NCI-H128 (cell line): ENCODE data around the gene SRGAP1.
"Not testable (repeated sequence)": the region's sequence is repeated elsewhere in the genome, so short reads cannot be mapped to it uniquely, and the experiment has no call there.

Source experiments
- DNase-seq: peaks from one replicate; lab custom pipeline; 2025; ENCODE audit not compliant: unreplicated experiment; lab: John Stamatoyannopoulos, UW

The SRGAP1 gene

GRCh38 chr12:64107776-64108175 lies 263.3 kb downstream of the SRGAP1 start:
- no peak for DNase-seq

DNA sequence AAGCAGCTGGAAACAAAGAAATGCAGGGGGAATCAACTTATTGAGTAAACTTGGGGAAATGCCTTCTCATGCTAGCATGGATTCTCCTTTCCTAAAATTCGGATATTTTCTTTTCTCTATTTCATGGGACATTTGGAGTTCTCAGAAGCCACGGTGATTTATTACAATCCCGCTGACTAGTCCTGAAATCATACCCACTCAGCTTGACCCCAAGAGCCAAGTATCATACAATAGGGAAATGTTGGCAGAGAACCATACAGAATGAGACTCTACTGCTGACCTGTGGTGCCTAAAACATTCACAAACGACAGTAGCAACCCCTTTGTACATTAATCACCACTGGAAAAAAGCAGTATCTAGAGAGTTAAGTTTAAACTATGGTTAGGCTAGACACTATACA lies 265.2 kb downstream of the SRGAP1 start:
- no peak for DNase-seq

- no peak for DNase-seq
These were observed 266.4 kb downstream of the SRGAP1 start for GRCh38 chr12:64110864-64111263.

DNA sequence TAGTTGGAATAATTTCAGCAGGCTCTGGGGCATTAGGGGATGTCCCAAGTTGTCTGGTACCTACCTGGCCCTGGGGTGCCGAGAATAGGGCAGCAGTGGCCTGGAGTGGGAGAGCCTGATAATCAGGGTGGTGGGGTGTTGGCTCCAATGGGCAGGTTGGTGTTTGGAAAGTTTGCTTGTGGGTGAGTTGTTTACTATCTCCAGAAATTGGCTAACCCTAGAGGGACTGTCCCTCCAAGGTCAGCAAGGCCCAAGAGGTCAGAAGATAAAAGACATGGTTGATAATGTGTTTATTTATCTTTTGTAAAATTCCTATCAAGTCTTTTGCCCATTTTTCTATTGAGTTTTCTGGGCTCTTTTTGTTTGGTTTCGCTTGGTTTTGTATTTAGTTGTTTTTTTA lies 272.5 kb downstream of the SRGAP1 start:
- DNase-seq = no peak

- DNase-seq = no peak
These were observed 276.1 kb downstream of the SRGAP1 start for GRCh38 chr12:64120568-64120967.

- DNase-seq = not testable (repeated sequence)
These were observed 276.6 kb downstream of the SRGAP1 start for GRCh38 chr12:64121086-64121485.

- no peak for DNase-seq
These were observed 277.7 kb downstream of the SRGAP1 start for GRCh38 chr12:64122154-64122553.

- DNase-seq = no peak
These were observed 278.5 kb downstream of the SRGAP1 start for GRCh38 chr12:64122995-64123394.

- DNase-seq = no peak
These were observed 278.9 kb downstream of the SRGAP1 start for GRCh38 chr12:64123448-64123847.

GRCh38 chr12:64124511-64125197 lies 280.2 kb downstream of the SRGAP1 start:
- DNase-seq = no peak

- no peak for DNase-seq
These were observed 281.4 kb downstream of the SRGAP1 start for GRCh38 chr12:64125913-64126312.

- DNase-seq = no peak
These were observed 283.3 kb downstream of the SRGAP1 start for GRCh38 chr12:64127811-64128210.

DNA sequence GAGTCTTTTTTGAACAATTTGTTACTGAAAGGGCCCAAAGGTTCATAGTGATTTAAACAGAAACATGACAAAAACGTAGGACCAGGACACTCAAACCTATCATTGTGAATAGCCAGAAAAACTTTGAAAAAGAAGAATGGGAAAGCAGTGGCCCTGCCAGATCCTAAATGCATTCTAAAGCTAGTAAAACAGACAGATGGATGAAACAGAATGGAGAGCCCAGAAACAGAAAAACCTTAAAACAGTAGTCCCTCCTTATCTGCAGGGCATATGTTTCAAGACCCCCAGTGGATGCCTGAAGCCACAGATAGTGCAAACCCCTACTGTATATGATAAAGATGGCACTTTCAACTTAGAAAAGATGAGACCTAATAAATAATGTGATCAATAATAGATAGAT lies 283.9 kb downstream of the SRGAP1 start:
- no peak for DNase-seq

- DNase-seq = not testable (repeated sequence)
These were observed 286.0 kb downstream of the SRGAP1 start for GRCh38 chr12:64130476-64130875.

DNA sequence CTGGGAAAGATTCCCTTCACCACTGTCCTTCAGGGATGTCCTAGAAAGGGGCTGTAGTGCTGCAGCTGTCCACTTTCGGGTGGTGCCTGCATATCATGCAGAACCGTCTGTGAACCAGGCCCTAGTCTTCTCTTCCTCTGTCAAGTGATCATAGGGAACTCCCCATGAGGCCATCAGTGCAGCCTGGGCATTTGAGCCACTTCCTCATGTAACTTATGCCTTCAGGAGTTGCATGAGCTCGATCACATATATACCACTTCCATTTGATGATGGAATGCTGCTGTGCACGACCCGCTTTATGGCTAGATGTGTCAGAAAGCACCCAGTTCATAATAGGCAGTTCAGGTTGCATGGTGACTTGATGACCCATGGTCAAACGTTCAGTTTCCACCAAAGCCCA lies 287.0 kb downstream of the SRGAP1 start:
- not testable (repeated sequence) for DNase-seq

DNA sequence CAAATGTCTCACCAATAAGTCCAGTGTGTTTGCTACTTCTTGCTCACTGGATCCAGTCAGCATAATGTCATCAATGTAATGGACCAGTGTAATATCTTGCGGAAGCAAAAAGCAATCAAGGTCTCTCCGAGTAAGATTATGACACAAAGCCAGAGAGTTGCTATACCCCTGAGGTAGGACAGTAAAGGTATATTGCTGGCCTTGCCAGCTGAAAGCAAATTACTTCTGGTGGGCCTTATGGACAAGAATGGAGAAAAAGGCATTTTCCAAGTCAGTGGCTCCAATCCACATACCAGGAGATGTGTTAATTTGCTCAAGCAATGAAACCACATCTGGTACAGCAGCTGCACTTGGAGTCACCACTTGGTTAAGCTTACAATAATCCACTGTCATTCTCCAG lies 288.2 kb downstream of the SRGAP1 start:
- not testable (repeated sequence) for DNase-seq

GRCh38 chr12:64137117-64137516 lies 292.6 kb downstream of the SRGAP1 start:
- no peak for DNase-seq

DNA sequence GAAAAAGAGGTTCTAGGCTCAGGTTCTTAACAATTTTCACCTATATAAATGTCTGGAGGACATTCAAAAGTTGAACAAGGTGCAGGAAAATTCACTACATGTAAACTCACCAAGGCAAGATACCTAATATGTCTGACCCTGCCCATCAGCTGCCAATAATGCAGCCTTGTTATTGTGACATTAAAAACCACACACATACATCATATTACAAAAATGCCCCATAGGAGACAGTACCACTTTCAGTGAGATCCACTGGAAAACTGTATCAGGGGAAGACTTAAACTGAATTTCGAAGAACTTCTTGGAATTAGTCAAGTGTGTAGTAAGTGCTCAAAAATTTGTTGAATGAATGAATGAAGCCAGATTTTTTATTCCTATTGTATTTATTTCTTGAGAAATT lies 294.5 kb downstream of the SRGAP1 start:
- no peak for DNase-seq

GRCh38 chr12:64142382-64142781 lies 297.9 kb downstream of the SRGAP1 start:
- DNase-seq = no peak

GRCh38 chr12:64142784-64143183 lies 298.3 kb downstream of the SRGAP1 start:
- no peak for DNase-seq

GRCh38 chr12:64145226-64145625 lies 300.7 kb downstream of the SRGAP1 start:
- no peak for DNase-seq

GRCh38 chr12:64147011-64147631 lies 302.6 kb downstream of the SRGAP1 start:
- no peak for DNase-seq

GRCh38 chr12:64147875-64148274 lies 303.4 kb downstream of the SRGAP1 start:
- DNase-seq = no peak
